ENCODE measurements around the gene SLC38A2. TPM values are rescaled to one million over a fixed set of nuclear protein-coding genes. Genes with fewer than 3 reads are reported as not detected.

The SLC38A2 gene
- total RNA-seq, 1 experiment from 2014 or later, result 381 TPM

DNA sequence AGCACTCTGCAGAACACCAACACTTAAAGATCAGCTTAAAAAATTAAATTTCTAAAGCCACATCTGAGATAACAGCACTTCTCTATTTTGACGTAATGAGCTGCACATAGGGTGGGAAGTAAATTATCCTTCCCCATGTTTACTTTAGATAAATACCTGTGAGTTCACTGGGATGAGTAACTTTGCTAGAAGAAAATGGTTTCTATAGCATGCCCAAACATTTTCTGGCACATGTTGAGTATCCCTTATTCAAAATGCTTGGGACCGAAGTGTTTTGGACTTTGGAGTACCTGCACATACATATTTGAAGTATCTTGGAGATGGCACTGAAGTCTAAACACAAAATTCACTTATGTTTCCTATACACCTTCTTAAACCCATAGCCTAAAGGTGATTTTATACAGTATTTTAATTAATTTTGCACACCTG lies 6.6 kb downstream of the SLC38A2 start (continued):
- TF ChIP-seq, protein P1, sequence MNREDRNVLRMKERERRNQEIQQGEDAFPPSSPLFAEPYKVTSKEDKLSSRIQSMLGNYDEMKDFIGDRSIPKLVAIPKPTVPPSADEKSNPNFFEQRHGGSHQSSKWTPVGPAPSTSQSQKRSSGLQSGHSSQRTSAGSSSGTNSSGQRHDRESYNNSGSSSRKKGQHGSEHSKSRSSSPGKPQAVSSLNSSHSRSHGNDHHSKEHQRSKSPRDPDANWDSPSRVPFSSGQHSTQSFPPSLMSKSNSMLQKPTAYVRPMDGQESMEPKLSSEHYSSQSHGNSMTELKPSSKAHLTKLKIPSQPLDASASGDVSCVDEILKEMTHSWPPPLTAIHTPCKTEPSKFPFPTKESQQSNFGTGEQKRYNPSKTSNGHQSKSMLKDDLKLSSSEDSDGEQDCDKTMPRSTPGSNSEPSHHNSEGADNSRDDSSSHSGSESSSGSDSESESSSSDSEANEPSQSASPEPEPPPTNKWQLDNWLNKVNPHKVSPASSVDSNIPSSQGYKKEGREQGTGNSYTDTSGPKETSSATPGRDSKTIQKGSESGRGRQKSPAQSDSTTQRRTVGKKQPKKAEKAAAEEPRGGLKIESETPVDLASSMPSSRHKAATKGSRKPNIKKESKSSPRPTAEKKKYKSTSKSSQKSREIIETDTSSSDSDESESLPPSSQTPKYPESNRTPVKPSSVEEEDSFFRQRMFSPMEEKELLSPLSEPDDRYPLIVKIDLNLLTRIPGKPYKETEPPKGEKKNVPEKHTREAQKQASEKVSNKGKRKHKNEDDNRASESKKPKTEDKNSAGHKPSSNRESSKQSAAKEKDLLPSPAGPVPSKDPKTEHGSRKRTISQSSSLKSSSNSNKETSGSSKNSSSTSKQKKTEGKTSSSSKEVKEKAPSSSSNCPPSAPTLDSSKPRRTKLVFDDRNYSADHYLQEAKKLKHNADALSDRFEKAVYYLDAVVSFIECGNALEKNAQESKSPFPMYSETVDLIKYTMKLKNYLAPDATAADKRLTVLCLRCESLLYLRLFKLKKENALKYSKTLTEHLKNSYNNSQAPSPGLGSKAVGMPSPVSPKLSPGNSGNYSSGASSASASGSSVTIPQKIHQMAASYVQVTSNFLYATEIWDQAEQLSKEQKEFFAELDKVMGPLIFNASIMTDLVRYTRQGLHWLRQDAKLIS (CRISPR knock-in tag; IDR thresholded peaks at IDR 0.05; ENCODE audit: borderline replicate concordance), result no peak
- TF ChIP-seq, protein P2, sequence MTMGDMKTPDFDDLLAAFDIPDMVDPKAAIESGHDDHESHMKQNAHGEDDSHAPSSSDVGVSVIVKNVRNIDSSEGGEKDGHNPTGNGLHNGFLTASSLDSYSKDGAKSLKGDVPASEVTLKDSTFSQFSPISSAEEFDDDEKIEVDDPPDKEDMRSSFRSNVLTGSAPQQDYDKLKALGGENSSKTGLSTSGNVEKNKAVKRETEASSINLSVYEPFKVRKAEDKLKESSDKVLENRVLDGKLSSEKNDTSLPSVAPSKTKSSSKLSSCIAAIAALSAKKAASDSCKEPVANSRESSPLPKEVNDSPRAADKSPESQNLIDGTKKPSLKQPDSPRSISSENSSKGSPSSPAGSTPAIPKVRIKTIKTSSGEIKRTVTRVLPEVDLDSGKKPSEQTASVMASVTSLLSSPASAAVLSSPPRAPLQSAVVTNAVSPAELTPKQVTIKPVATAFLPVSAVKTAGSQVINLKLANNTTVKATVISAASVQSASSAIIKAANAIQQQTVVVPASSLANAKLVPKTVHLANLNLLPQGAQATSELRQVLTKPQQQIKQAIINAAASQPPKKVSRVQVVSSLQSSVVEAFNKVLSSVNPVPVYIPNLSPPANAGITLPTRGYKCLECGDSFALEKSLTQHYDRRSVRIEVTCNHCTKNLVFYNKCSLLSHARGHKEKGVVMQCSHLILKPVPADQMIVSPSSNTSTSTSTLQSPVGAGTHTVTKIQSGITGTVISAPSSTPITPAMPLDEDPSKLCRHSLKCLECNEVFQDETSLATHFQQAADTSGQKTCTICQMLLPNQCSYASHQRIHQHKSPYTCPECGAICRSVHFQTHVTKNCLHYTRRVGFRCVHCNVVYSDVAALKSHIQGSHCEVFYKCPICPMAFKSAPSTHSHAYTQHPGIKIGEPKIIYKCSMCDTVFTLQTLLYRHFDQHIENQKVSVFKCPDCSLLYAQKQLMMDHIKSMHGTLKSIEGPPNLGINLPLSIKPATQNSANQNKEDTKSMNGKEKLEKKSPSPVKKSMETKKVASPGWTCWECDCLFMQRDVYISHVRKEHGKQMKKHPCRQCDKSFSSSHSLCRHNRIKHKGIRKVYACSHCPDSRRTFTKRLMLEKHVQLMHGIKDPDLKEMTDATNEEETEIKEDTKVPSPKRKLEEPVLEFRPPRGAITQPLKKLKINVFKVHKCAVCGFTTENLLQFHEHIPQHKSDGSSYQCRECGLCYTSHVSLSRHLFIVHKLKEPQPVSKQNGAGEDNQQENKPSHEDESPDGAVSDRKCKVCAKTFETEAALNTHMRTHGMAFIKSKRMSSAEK (CRISPR knock-in tag; IDR thresholded peaks at IDR 0.05; ENCODE audit: borderline replicate concordance), result no peak
- TF ChIP-seq, protein P3, sequence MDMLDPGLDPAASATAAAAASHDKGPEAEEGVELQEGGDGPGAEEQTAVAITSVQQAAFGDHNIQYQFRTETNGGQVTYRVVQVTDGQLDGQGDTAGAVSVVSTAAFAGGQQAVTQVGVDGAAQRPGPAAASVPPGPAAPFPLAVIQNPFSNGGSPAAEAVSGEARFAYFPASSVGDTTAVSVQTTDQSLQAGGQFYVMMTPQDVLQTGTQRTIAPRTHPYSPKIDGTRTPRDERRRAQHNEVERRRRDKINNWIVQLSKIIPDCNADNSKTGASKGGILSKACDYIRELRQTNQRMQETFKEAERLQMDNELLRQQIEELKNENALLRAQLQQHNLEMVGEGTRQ (CRISPR knock-in tag; IDR thresholded peaks at IDR 0.05), result no peak
- TF ChIP-seq OVOL2 (CRISPR knock-in tag; IDR thresholded peaks at IDR 0.05; ENCODE audit: borderline replicate concordance), result no peak
- no peak for TF ChIP-seq NR1H2 (CRISPR knock-in tag; IDR thresholded peaks at IDR 0.05)
- TF ChIP-seq, protein P4, sequence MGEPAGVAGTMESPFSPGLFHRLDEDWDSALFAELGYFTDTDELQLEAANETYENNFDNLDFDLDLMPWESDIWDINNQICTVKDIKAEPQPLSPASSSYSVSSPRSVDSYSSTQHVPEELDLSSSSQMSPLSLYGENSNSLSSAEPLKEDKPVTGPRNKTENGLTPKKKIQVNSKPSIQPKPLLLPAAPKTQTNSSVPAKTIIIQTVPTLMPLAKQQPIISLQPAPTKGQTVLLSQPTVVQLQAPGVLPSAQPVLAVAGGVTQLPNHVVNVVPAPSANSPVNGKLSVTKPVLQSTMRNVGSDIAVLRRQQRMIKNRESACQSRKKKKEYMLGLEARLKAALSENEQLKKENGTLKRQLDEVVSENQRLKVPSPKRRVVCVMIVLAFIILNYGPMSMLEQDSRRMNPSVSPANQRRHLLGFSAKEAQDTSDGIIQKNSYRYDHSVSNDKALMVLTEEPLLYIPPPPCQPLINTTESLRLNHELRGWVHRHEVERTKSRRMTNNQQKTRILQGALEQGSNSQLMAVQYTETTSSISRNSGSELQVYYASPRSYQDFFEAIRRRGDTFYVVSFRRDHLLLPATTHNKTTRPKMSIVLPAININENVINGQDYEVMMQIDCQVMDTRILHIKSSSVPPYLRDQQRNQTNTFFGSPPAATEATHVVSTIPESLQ (CRISPR knock-in tag; IDR thresholded peaks at IDR 0.05), result no peak
- no peak for TF ChIP-seq CREB1 (CRISPR knock-in tag; IDR thresholded peaks at IDR 0.05)
- no peak for TF ChIP-seq ELF4 (CRISPR knock-in tag; IDR thresholded peaks at IDR 0.05; ENCODE audit: low read depth)
- TF ChIP-seq SMAD4 (CRISPR knock-in tag; IDR thresholded peaks at IDR 0.05), result no peak
- TF ChIP-seq, protein P5, sequence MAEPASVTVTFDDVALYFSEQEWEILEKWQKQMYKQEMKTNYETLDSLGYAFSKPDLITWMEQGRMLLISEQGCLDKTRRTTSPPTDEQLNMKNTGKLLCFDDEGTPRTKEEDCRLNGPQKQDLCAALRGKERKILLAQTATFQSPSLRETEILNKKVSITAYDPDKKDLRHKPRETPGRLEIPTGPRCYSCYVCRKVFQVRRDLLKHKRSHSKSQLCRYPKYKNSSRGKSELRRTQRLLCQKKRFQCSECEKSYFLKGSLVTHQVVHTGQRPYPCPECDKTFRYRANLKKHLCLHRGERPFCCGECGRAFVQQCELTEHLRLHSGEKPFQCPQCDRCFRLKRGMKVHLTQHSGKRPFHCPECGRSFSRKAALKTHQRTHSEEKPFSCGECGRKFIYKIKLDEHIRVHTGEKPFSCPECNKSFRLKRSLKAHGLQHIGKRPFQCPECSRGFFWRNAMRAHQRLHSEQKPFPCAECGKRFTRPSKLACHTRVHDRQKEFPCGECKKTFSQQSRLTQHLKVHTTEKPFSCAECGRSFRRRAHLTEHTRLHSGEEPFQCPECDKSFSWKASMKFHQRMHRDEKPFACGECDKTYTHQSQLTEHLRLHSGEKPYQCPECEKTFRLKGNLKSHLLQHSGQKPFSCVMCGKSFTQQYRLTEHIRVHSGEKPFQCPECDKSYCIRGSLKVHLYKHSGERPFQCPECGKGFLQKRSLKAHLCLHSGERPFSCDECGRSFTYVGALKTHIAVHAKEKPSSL (CRISPR knock-in tag; conservative IDR thresholded peaks at IDR 0.05), result no peak

DNA sequence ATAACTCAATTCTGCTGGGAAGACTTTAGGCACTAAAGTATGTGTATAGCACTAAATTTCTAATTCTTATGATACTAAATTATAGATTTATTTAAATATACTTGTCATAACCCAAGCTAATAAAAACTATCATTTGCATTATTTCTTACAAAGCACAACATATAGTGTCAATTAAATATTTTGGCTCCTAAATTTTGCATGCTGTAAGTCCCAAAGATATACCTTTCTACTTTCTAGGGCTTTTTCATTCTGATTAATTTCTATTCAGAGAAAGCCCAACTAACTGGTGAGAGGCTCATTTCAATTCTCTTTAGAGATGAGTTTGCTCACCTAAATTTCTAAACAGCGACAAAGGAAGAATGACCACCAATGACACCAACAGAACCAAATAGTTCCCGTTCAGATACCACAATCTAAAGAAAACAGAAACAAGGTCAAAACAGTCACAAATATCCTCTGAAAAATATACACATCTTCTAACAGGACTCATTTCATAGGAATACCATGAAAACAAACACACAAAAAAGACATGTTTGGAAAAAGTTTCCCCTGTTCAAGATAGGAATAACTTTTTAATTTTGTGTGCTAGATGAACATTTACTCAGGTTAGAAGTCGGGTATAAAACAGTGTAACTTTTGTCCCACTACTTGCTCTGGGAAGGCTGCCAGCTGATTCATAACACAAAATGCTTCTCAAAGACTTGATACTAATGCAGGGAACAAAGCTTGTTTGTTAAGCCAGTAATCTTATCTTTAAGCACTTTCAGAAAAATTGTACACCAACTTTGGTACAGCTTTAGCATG lies 7.6 kb downstream of the SLC38A2 start:
- Mint-ChIP-seq H3K4me1 (peaks cover 59% of the 10 kb centered on the region), H3K27ac (peak overlapping the region; percentile 92), H3K9me3 (no peaks in the 10 kb centered on the region), H3K36me3 (peaks cover 95% of the 10 kb centered on the region), H3K27me3 (ENCODE audit: low read depth) (no peaks in the 10 kb centered on the region), H3K4me3 (peak overlapping the region; percentile 19; the same call in 1 of the 2 replicates)
- ChIA-PET CTCF (no interaction called here), POLR2A (no interaction called here)
- ATAC-seq (no peak), DNase-seq (ENCODE audit: low spot score) (no peak)
- TF ChIP-seq, protein P2 (CRISPR knock-in tag; IDR thresholded peaks at IDR 0.05; ENCODE audit: borderline replicate concordance), result no peak
- no peak for TF ChIP-seq ATF1 (CRISPR knock-in tag; IDR thresholded peaks at IDR 0.05)
- TF ChIP-seq, protein P6, sequence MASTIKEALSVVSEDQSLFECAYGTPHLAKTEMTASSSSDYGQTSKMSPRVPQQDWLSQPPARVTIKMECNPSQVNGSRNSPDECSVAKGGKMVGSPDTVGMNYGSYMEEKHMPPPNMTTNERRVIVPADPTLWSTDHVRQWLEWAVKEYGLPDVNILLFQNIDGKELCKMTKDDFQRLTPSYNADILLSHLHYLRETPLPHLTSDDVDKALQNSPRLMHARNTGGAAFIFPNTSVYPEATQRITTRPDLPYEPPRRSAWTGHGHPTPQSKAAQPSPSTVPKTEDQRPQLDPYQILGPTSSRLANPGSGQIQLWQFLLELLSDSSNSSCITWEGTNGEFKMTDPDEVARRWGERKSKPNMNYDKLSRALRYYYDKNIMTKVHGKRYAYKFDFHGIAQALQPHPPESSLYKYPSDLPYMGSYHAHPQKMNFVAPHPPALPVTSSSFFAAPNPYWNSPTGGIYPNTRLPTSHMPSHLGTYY (CRISPR knock-in tag; IDR thresholded peaks at IDR 0.05), result no peak
- no peak for TF ChIP-seq SOX15 (CRISPR knock-in tag; IDR thresholded peaks at IDR 0.05)
- no peak for TF ChIP-seq CBFB (CRISPR knock-in tag; IDR thresholded peaks at IDR 0.05; ENCODE audit: low read depth)
